Hepatocyte (in vitro differentiated cells): ENCODE data around the gene YJEFN3.

Experiments
- CTCF ChIP-seq: fragments of 200-600 bp; sonication (generic); IDR thresholded peaks from 2 replicates; pipeline ENCODE4 v1.5.1; 2016; ENCODE audit warnings: antibody characterized with exemption, mild to moderate bottlenecking; ENCODE audit not compliant: poor library complexity
- EZH2 ChIP-seq: fragments of 200-600 bp; sonication (generic); IDR thresholded peaks from 2 replicates; pipeline ENCODE4 v1.6.1; 2016; ENCODE audit warnings: antibody characterized with exemption, mild to moderate bottlenecking, borderline replicate concordance

- TF ChIP-seq CTCF (no peak), EZH2 (no peak)
These were observed 22.1 kb upstream of the YJEFN3 start for GRCh38 chr19:19506592-19506991.
